Activated CD8-positive, alpha-beta memory T cell treated with anti-CD3 and anti-CD28 coated beads, Interleukin-2, amount 10 ng/mL, durations not matched to agents 7 days and 5 days (primary cell): ENCODE measurements around the gene MRPL54. TPM values are rescaled to one million over a fixed set of nuclear protein-coding genes. Genes with fewer than 3 reads are reported as not detected.
"Not testable (repeated sequence)": the region's sequence is repeated elsewhere in the genome, so short reads cannot be mapped to it uniquely, and the experiment has no call there.

Experiments used
- ATAC-seq: fragments of 150-1000 bp; cut with Tn5 transposase; one replicate; pipeline ENCODE4 v1.10.0; 2021; ENCODE audit warnings: moderate library complexity
- CTCF ChIA-PET: fragments of 350-600 bp; sonication (Branson Sonifier 250); formaldehyde crosslinking; loops from one replicate; lab custom pipeline; 2021; ENCODE audit warnings: antibody characterized with exemption; lab: Charles Lee
- DNase-seq: peaks from one replicate; pipeline ENCODE4 v3.0.0-alpha.2; 2020
- H3K27ac Mint-ChIP-seq: one replicate; pipeline ENCODE4 v1.8.0; 2021; ENCODE audit warnings: mild to moderate bottlenecking, mixed read lengths
- H3K27me3 Mint-ChIP-seq: one replicate; pipeline ENCODE4 v1.8.0; 2021; ENCODE audit warnings: mixed read lengths
- H3K36me3 Mint-ChIP-seq: one replicate; pipeline ENCODE4 v1.8.0; 2021; ENCODE audit warnings: mild to moderate bottlenecking, mixed read lengths
- H3K4me1 Mint-ChIP-seq: one replicate; pipeline ENCODE4 v1.8.0; 2021; ENCODE audit warnings: mixed read lengths
- H3K4me3 Mint-ChIP-seq: one replicate; pipeline ENCODE4 v1.8.0; 2021; ENCODE audit warnings: mild to moderate bottlenecking, moderate library complexity, mixed read lengths
- H3K9me3 Mint-ChIP-seq: one replicate; pipeline ENCODE4 v1.8.0; 2022; ENCODE audit warnings: low read depth, mixed read lengths
- total RNA-seq, 2 experiments: library from RNA; stranded (reverse); gene quantifications; one replicate each; pipeline ENCODE4 v1.2.3, GENCODE V29; 2021

The MRPL54 gene
- total RNA-seq, 2 experiments from 2014 or later = 74.0 to 89.8 TPM

DNA sequence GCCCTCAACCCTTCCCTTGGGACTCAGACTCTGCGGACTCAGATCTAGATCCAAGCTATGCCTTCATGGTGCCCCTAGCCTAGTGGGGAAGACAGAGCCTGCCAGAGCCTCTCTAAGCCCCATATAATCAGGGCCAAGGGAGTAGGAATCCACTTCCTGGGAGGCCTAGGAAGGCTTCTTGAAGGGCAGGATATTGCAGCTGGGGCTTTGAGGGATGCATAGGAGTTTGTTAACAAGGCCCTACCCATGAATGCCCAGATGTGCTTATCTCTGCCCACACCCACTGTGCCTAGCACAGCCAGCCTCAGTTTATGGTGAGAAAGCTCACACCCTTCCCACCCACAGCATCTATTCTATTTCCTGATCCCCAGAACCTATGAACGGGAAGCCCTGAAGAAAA is 12.3 kb upstream of the MRPL54 start:
- Mint-ChIP-seq H3K36me3 (peaks cover 10% of the 10 kb centered on the region), H3K27ac (no peak overlapping the region), H3K9me3 (no peaks in the 10 kb centered on the region), H3K4me1 (peaks cover 4% of the 10 kb centered on the region), H3K27me3 (no peaks in the 10 kb centered on the region), H3K4me3 (no peak overlapping the region)
- ATAC-seq (no peak), DNase-seq (no peak)
- CTCF ChIA-PET = no interaction called here

DNA sequence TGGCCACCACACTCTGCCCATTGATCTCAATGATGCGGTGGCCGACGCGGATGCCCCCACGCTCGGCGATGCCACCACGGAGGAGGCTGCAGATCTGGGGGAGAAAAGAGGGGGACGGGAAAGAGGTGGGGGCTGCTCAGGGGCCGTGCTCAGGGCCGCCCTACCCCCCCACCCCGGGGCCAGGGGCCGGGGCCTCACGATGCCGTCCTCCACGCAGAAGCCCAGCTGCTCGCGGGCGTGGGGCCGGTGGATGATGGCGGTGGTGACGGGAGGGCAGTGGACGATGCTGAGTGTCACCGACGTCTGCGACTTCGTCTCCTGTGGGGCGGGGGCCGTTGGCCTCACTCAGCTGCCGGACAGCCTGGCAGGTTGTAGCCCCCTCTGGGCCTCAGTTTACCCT is 11.2 kb upstream of the MRPL54 start:
- CTCF ChIA-PET = interaction anchor here (2.1 kb wide), 1 partner anchor 11 kb away, joined by 5 read pairs; the partner anchor contains the start of gene MRPL54

DNA sequence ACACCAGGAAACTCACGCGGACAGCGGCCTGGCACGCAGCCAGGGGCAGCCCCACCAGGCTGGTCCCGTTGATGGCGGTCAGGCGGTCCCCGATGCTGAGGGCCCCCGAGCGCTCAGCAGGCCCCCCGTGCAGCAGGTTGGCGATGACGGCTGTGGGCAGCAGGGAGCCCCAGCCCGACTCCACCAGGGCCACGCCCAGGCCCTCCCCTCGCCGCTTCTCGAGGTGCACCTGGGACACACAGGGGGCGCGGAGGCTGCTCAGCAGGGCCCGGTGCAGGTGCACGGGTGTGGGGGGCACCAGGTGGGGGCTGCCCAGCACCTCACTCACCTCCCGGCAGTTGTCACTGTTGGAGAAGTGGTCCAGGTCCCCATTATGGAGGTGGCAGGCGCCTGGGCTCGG is 10.0 kb upstream of the MRPL54 start:
- Mint-ChIP-seq H3K27me3 (no peaks in the 10 kb centered on the region), H3K4me1 (peaks cover 8% of the 10 kb centered on the region), H3K36me3 (peaks cover 10% of the 10 kb centered on the region), H3K9me3 (no peaks in the 10 kb centered on the region), H3K27ac (no peak overlapping the region), H3K4me3 (no peak overlapping the region)
- CTCF ChIA-PET = interaction anchor here (2.1 kb wide), 1 partner anchor 10 kb away, joined by 5 read pairs; the partner anchor contains the start of gene MRPL54
- DNase-seq (no peak), ATAC-seq (no peak)

More for the DNA sequence above, 11.2 kb upstream of the MRPL54 start:
- Mint-ChIP-seq H3K27me3 (no peaks in the 10 kb centered on the region), H3K36me3 (peaks cover 10% of the 10 kb centered on the region), H3K4me1 (peaks cover 8% of the 10 kb centered on the region), H3K4me3 (no peak overlapping the region), H3K9me3 (no peaks in the 10 kb centered on the region), H3K27ac (no peak overlapping the region)
- no peak for DNase-seq
- ATAC-seq = no peak

DNA sequence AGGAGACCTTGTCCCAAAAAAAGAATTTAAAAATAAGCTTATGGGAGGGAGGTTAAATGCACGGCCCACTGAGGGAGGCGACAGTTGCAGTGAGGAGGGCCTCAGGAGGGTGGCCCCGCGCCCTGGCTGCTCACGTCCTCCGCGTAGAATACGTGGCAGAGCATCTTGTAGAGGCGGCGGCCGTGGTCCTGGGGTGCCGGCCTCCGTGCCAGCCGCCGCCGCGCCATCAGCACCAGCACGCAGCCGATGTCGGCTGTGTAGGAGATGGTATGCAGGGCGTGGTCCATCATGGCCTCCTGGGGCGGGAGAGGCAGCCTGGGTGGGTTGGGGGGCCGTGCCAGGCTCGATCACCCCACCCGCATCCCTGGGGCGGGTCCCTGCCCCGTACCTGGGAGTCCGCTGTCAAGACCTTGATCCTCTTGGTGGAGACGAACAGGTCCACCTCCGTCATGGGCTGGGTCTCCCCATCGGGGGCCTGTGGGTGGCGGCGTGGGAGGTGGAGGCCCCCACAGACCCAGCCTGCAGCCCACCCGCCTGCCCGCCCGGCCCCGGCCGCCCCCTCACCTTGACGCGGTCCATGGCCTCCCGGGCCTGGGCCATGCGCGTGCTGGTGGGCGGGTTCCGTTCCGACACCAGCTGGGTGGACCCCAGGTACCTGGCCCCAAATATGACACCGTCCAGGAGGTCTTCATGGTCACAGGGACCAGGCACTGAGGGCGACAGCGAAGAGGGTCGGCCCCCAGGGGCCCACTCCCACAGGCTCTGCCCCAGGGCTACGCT is 8.7 kb upstream of the MRPL54 start:
- ATAC-seq (no peak), DNase-seq (no peak)
- H3K27ac Mint-ChIP-seq = no peak overlapping the region
- peaks cover 9% of the 10 kb centered on the region for H3K4me1 Mint-ChIP-seq
- H3K27me3 Mint-ChIP-seq = no peaks in the 10 kb centered on the region
- CTCF ChIA-PET = no interaction called here
- no peak overlapping the region for H3K4me3 Mint-ChIP-seq
- H3K36me3 Mint-ChIP-seq = peaks cover 10% of the 10 kb centered on the region
- H3K9me3 Mint-ChIP-seq = no peaks in the 10 kb centered on the region

DNA sequence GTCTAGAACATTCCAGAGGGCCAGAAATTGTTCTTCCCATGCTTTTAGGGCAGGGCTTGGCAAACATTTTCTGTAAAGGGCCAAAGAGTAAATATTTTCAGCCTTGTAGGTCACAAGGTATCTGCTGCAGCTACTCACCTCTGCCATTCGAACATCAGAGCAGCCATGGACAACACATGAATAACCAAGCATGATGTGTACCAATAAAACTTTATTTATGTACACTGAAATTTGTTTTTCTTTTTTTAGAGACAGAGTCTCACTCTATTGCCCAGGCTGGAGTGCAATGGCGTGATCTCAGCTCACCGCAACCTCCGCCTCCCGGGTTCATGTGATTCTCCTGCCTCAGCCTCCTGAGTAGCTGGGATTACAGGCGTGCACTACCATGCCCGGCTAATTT is 4.8 kb upstream of the MRPL54 start:
- not testable (repeated sequence) for ATAC-seq

DNA sequence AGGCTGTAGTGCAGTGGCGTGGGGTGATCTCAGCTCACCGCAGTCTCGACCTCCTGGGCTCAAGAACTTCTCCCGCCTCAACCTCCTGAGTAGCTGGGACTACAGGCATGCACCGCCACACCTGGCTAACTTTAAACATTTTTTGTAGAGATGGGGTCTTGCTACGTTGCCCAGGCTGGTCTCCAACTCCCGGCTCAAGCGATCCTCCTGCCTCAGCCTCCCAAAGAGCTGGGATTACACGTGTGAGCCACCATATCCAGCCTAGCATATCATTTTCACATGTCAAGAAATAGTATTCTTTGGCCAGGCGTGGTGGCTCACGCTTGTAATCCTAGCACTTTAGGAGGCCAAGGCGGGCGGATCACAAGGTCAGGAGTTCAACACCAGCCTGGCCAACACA is 4.2 kb upstream of the MRPL54 start:
- H3K27me3 Mint-ChIP-seq = not testable (repeated sequence)
- CTCF ChIA-PET = interaction anchor here (6.9 kb wide), 1 partner anchor 63 kb away, joined by 68 read pairs; no protein-coding TSS in a partner anchor

More for the DNA sequence above, 4.8 kb upstream of the MRPL54 start:
- CTCF ChIA-PET = interaction anchor here (6.9 kb wide), 1 partner anchor 64 kb away, joined by 68 read pairs; no protein-coding TSS in a partner anchor
- not testable (repeated sequence) for H3K27me3 Mint-ChIP-seq, H3K4me3 Mint-ChIP-seq, H3K36me3 Mint-ChIP-seq, H3K9me3 Mint-ChIP-seq, H3K27ac Mint-ChIP-seq, DNase-seq
- H3K4me1 Mint-ChIP-seq = peaks cover 30% of the 10 kb centered on the region

DNA sequence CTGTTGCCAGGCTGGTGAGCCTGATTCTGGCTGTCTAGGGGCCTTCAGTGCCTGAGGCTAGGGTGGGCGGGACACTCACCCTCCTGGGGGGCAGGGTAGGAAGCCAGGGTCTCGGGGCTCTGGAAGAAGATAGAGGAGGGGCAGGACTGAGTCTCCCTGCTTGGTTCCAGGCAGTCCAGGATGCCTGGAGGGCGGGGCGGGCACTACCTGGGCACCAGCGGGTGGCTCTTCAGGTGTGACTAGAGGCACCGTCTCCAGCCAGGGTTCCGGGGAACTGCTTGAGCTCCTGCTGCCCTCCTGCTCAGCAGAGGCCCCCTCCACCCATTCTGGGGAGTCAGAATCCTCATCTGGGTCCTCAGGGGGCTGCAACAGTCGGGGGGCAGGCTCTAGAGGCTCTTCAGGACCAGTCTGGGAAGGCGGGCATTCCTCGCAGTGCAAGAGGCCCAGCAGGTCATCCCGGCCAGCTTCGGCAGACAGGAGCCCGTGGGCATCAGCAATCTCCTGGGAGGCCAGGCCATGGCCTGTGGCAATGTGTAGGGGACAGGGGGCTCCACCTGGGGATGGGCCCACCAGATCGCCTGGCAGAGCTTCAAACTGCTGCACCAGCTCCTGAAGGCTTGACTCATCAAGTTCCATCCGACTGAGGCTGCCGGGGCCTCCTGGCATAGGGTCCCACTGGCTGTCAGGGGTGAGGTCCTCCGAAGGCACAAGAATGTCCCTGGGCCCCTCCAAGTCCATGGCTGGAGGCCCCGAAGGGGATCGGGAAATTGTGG is 2.8 kb upstream of the MRPL54 start:
- Mint-ChIP-seq H3K4me1 (peaks cover 37% of the 10 kb centered on the region), H3K27me3 (peaks cover 3% of the 10 kb centered on the region), H3K36me3 (no peaks in the 10 kb centered on the region), H3K9me3 (no peaks in the 10 kb centered on the region), H3K27ac (peak overlapping the region; percentile 40), H3K4me3 (peak overlapping the region; percentile 33)
- ATAC-seq (no peak), DNase-seq (no peak)
- CTCF ChIA-PET = interaction anchor here (0.5 to 6.9 kb wide), 6 partner anchors 12 to 93 kb away, joined by 3 to 68 read pairs (median 4); no protein-coding TSS in a partner anchor

More for the DNA sequence above, 4.2 kb upstream of the MRPL54 start:
- not testable (repeated sequence) for H3K9me3 Mint-ChIP-seq, H3K27ac Mint-ChIP-seq, H3K36me3 Mint-ChIP-seq, ATAC-seq, DNase-seq, H3K4me3 Mint-ChIP-seq
- peaks cover 36% of the 10 kb centered on the region for H3K4me1 Mint-ChIP-seq

DNA sequence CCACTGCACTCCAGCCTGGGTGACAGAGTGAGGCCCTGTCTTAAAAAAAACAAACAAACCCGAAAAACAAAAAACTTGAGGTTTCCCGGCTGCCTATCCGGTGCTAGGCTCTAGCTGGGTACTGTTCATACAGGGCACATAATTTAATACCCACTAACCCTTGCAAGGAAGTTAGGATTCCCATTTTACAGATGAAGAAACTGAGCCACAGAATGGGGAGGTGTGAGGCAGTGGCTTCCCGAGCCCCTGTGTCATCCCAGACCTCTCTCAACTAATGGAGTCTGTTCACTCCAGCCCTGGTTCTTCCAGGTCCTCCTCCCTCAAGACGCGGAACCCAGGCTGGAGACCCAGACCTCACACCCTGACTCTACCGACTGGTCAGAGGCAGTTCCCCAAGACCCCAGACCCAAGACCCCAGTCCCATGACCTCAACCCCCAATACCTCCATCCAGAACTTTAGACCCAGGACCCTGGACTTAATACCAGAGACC is 1.6 kb upstream of the MRPL54 start:
- H3K36me3 Mint-ChIP-seq = no peaks in the 10 kb centered on the region
- ATAC-seq (no peak), DNase-seq (peak; percentile 56)
- peak overlapping the region; percentile 95 for H3K4me3 Mint-ChIP-seq
- peaks cover 30% of the 10 kb centered on the region for H3K4me1 Mint-ChIP-seq
- H3K9me3 Mint-ChIP-seq = no peaks in the 10 kb centered on the region
- peak overlapping the region; percentile 96 for H3K27ac Mint-ChIP-seq
- H3K27me3 Mint-ChIP-seq = peaks cover 3% of the 10 kb centered on the region
- CTCF ChIA-PET = interaction anchor here (0.7 to 6.9 kb wide), 9 partner anchors 28 to 875 kb away, joined by 3 to 68 read pairs (median 7); no protein-coding TSS in a partner anchor

DNA sequence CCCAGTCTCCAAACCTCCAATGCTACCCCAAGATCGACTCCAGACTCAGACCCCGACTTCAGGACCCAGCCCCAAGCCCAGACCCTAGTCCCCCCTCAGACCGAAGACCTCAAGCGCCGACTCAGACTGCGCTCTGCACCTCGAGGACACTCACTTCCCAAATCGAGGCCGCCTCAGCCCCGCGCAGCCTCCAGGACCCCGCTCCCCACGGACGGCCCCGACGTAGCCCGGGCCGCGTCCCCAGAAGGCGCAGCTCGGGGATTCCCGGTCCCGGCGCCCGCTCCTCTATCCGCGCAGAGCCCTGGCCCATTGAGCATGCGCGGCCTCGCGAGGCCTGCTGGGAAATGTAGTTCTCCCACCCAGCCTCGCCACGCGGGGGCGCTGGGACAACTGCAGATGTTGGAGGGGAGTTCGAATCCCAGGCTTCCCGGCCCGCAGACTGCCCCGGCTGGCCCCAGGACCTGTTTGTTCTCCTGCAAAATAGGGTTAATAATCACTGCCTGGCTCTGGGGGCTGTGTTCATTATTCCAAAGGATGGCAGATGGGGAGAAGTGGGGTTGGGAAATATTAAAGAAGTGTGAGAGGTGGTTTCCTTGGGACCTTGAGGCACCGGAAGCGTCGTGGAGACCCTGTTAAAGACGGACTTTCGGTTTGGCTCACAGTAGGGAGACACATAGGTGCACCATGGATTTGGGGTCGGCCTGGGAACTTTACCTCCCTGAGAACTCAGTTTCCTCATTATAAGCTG is 926 bp upstream of the MRPL54 start, which contains the start of gene APBA3:
Gene APBA3 (minus strand): TSS at position 311 of the 748 bp plus-strand sequence. CDS start 1,428 bp downstream, outside the sequence.
- ATAC-seq (peak; percentile 60), DNase-seq (peak; percentile 97)
- H3K4me3 Mint-ChIP-seq = peak within 1 kb of the TSS; percentile 95
- H3K4me1 Mint-ChIP-seq = peaks cover 35% of the 10 kb centered on the region
- H3K27ac Mint-ChIP-seq = peak within 1 kb of the TSS; percentile 100
- H3K27me3 Mint-ChIP-seq = peaks cover 3% of the 10 kb centered on the region
- no peaks in the 10 kb centered on the region for H3K9me3 Mint-ChIP-seq
- H3K36me3 Mint-ChIP-seq = peaks cover 4% of the 10 kb centered on the region
- CTCF ChIA-PET = interaction anchor here (0.7 to 6.9 kb wide), 22 partner anchors 9 to 726 kb away, joined by 3 to 68 read pairs (median 4); partner anchors contain the start of genes EEF2 and YJU2

DNA sequence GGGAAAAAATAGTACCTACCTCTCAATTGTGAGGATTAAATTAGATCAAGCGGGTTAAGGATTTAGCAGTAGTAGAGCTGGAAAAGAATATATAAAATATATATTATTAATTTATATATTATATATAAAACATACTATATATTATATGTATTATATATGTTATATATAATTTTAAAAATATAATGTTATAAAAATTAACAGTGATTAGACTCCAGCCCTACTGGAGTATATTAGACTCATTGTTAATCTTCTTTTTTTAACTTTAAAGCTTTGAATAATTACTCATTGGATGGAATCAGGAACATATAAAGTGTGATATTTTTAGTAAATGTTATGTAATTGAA is 380 bp upstream of the MRPL54 start:
- H3K27me3 Mint-ChIP-seq = peaks cover 3% of the 10 kb centered on the region
- H3K36me3 Mint-ChIP-seq = peaks cover 6% of the 10 kb centered on the region
- peak overlapping the region; percentile 100 for H3K27ac Mint-ChIP-seq
- DNase-seq = no peak
- ATAC-seq = no peak
- H3K9me3 Mint-ChIP-seq = no peaks in the 10 kb centered on the region
- peaks cover 39% of the 10 kb centered on the region for H3K4me1 Mint-ChIP-seq
- peak overlapping the region; percentile 95 for H3K4me3 Mint-ChIP-seq
- CTCF ChIA-PET = interaction anchor here (0.7 to 6.9 kb wide), 31 partner anchors 10 to 811 kb away, joined by 3 to 68 read pairs (median 4); partner anchors contain the start of genes DAPK3, EEF2, RAX2 and YJU2

DNA sequence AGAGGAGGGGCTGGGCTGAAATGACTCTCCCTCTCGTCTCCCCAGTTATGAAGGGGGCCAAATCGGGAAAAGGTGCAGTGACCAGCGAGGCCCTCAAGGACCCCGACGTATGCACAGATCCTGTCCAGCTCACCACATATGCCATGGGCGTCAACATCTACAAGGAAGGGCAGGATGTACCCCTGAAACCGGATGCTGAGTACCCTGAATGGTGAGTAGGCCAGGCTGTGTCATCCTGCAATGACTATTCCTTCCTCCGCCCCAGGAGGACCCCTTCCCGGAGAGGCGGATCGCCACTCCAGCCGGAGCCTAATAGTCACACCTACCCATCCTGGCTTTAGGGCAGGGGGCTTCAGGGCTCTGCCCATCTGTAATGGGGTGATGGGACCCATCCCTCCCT is 2.6 kb downstream of the MRPL54 start:
- H3K36me3 Mint-ChIP-seq = peaks cover 9% of the 10 kb centered on the region
- no peak overlapping the region for H3K27ac Mint-ChIP-seq
- H3K4me1 Mint-ChIP-seq = peaks cover 38% of the 10 kb centered on the region
- CTCF ChIA-PET = no interaction called here
- no peak for ATAC-seq
- H3K27me3 Mint-ChIP-seq = peaks cover 3% of the 10 kb centered on the region
- no peak for DNase-seq
- no peak overlapping the region for H3K4me3 Mint-ChIP-seq
- H3K9me3 Mint-ChIP-seq = no peaks in the 10 kb centered on the region

DNA sequence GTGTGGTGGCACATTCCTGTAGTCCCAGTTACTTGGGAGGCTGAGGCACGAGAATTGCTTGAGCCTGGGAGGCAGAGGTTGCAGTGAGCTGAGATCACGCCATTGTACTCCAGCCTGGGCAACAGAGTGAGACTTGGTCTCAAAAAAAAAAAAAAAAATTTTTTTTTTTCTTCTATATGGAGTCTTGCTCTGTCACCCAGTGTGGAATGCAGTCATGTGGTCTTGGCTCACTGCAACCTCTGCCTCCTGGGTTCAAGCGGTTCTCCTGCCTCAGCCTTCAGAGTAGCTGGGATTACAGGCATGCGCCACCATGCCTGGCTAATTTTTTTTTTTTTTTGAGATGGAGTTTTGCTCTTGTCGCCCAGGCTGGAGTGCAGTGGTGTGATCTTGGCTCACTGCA is 3.3 kb downstream of the MRPL54 start:
- CTCF ChIA-PET, ATAC-seq, H3K4me3 Mint-ChIP-seq, H3K9me3 Mint-ChIP-seq, H3K36me3 Mint-ChIP-seq, H3K27me3 Mint-ChIP-seq, DNase-seq: not testable (repeated sequence)
- peaks cover 34% of the 10 kb centered on the region for H3K4me1 Mint-ChIP-seq
- peak overlapping the region; percentile 92 for H3K27ac Mint-ChIP-seq
